RCC 7860 (cell line): Measurements from ENCODE around the gene IL20.
"Not testable (repeated sequence)": the region's sequence is repeated elsewhere in the genome, so short reads cannot be mapped to it uniquely, and the experiment has no call there.

Source experiments
- DNase-seq: peaks from one replicate; pipeline ENCODE4 v3.0.0-alpha.2; 2015; ENCODE audit warnings: low spot score
- FAIRE-seq: peaks from 2 replicates; lab custom pipeline; 2012; peaks lifted over from hg19 to GRCh38; lab: Jason Lieb, UNC

Gene IL20

GRCh38 chr1:206841609-206842323, 23.7 kb upstream of the IL20 start:
- FAIRE-seq, result no peak

DNA sequence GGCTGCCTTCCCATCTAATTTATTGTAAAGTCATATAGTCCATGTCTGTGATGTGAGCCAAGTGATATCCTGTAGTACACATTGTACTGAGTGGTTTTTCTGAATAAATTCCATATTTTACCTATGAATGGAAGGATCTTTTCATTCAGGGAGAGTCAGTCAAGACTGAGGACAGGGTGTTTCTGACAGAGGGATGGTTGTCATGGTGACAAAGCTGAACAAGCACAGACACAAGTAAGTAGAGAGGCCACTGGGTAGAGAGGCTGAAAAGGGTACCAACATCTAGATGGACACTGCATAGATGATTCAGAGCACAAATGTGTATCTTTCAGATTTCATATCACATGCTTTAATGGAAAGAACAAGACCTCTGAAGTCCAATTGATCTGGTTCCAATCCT, 22.6 kb upstream of the IL20 start:
- DNase-seq (no peak), FAIRE-seq (no peak)

More at GRCh38 chr1:206841609-206842323, 23.7 kb upstream of the IL20 start:
- DNase-seq, result no peak

GRCh38 chr1:206843626-206844025, 21.8 kb upstream of the IL20 start:
- DNase-seq, result no peak
- no peak for FAIRE-seq

DNA sequence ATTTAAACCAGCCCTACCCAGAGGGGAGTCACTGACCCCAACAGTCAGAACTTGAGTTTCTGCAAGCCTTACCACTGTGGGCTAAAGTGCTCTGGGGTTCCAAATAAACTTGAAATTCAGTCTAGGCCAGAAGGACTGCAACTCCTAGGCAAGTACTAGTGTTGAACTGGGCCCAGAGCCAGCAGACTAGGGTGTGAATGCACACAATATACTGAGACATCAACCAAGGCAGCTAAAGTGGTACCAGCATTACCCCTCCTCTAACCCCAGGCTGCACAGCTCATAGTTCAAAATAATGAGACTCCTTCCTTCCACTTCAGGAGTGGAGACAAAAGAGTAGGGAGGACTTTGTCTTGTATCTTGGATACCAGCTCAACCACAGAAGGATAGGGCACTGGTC, 18.9 kb upstream of the IL20 start:
- no peak for FAIRE-seq
- DNase-seq, result no peak

DNA sequence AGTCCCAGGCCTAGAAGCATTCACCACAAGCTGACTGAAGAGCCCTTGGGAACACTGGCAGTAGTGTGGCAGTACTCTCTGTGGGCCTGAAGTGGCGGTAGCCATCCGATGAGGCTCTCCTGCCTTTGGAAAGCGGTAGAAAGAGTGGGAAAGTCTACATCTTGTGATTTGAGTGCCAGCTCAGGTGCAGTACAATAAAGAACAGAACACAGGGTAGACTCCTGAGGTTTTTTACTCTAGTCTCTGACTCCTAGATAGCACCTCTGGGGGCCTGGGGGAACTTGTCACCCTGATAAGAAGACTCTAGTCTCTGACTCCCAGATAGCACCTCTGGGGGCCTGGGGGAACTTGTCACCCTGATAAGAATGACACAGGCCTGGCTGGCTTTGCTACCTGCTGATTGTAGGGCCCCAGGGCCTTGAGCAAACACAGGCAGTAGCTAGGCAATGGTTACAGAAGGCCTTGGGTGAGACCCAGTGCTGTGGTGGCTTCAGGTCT, 18.0 kb upstream of the IL20 start:
- FAIRE-seq (no peak), DNase-seq (no peak)

DNA sequence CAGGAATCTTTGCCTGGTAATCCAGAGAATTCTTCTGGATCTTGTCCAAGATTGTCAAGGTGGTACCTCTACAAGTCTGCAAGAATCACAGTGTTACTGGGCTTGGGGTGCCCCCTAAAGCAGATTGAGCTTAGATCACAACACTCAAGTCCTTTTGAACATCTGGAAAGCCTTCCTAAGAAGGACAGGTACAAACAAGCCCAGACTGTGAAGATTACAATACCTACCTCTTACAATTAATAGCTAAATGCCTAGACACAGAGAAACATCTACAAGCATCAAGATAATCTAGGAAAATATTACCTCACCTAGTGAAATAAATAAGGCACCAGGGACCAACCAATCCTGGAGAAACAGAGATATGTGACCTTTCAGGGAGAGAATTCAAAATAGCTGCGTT, 17.5 kb upstream of the IL20 start:
- DNase-seq, result no peak
- FAIRE-seq, result no peak

GRCh38 chr1:206850401-206850800, 15.0 kb upstream of the IL20 start:
- FAIRE-seq, result no peak

DNA sequence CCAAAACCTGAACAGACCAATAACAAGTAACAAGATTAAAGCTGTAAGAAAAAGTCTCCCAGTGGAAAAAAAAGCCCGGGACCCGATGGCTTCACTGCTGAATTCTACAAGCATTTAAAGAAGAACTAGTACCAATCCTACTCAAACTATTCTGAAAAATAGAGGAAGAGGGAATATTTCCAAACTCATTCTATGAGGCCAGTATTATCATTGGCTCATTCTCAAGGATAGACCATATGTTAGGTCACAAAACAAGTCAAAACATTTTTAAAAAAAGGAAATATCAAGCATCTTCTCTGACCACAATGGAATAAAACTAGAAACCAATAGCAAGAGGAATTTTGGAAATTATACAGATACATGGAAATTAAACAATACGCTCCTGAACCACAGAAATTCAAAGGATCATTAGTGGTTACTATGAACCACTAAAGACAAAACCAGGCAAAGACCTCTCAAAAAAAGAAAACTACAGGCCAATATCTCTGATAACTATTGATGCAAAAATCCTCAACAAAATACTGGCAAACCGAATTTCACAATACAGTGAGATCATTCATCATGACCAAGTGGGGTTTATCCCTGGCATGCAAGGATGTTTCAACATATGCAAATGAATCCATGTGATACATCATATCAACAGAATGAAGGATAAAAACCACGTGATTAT, 13.9 kb upstream of the IL20 start:
- DNase-seq, result no peak
- no peak for FAIRE-seq

More at GRCh38 chr1:206850401-206850800, 15.0 kb upstream of the IL20 start:
- no peak for DNase-seq

GRCh38 chr1:206852662-206853061, 12.8 kb upstream of the IL20 start:
- FAIRE-seq, DNase-seq: not testable (repeated sequence)

- not testable (repeated sequence) for FAIRE-seq
Measured at GRCh38 chr1:206853696-206854095, 11.7 kb upstream of the IL20 start.

DNA sequence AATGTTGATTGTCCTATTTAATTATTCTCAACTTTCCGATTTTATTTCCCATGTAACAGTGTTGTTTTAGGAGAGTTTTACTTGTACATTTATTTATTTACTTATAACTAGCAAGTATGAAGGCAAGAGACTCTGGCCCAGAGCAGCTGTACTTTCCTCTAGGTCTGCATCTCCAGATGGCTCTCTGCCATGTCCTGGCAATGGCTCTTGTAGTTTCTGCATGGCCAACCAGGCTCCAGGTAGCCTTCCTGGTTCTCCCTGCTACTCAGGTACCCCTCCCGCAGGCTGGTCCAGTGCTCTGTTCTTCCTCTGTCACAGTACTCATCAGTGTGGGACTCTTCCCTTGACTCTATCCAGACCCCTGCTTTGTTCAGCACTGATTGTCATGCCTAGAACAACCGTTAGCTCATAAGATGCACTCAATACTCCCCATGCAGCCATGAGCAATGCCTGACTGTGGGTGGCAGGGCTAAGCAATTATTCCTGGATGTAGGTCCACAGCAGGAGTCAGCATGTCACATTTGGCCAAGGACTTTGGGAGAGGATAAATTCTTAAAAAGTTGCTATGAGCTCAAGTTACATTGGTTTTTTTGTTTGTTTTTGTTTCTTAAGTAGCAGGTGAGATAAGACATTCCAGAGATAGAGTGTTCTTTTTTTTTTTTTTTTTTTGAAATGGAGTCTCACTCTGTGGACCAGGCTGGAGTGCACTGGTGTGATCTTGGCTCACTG, 10.9 kb upstream of the IL20 start:
- no peak for FAIRE-seq

More at GRCh38 chr1:206853696-206854095, 11.7 kb upstream of the IL20 start:
- not testable (repeated sequence) for DNase-seq

GRCh38 chr1:206855859-206856258, 9.6 kb upstream of the IL20 start:
- no peak for DNase-seq
- FAIRE-seq, result no peak

More for the DNA sequence above, 10.9 kb upstream of the IL20 start:
- no peak for DNase-seq

DNA sequence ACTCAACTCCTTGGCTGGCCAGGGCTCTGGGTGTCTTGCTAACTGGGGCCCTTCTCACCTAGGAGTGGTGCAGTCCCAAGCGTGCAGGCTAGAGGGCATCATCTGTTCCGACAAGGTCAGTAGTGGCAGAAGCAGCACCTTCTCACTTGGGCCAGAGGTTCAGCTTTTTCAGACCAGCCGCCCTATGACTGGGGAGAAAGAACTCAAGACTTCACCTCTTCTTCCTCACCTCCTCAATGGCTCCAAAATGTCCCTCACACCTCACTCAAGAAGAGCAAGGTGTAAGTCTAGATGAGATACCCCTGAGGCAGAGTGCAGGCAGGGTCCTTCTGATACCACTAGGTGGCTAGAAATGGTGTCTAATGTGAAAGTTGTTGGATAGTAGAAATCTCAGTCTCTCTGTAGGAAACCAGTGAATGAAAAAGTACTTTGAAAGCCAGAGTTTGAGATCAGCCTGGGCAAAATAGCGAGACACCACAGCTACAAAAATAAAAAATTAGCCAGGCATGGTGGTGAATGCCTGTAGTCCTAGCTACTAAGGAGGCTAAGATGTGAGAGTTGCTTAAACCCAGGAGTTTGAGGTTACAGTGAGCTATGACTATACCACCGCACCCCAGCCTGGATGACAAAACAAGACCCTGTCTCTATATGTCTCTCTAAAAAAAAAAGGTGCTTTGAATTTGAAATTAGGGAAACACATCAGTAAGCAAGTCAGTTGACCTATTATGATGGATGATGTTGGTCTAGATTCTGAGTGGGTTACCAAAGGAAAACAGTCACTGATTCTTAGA, 8.6 kb upstream of the IL20 start:
- no peak for FAIRE-seq

DNA sequence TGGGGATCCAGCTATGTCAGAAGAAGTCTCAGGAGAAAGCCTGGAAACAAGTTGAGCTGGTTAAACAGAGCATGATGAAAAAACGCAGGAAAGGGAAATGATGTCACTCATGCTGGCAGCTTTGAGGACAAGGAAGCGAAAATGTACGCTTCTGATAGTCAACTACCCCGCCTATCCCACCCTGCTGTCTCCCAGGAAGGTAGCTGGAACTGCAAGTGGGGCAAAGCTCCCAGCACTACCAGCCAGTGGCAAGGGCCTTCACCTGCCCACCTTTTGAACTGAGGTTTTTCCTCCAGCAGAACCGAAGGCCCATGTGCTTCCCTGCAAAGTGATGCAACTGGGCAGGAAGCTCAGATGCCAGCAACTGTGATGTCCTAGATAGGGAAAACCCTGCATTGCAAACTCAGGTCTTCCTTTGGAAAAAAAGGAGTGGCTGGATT, 6.3 kb upstream of the IL20 start:
- DNase-seq, result no peak
- FAIRE-seq, result no peak

More for the DNA sequence above, 8.6 kb upstream of the IL20 start:
- no peak for DNase-seq

- DNase-seq (no peak), FAIRE-seq (no peak)
Measured at GRCh38 chr1:206860165-206860564, 5.3 kb upstream of the IL20 start.

GRCh38 chr1:206863266-206863665, 2.2 kb upstream of the IL20 start:
- FAIRE-seq, result no peak

DNA sequence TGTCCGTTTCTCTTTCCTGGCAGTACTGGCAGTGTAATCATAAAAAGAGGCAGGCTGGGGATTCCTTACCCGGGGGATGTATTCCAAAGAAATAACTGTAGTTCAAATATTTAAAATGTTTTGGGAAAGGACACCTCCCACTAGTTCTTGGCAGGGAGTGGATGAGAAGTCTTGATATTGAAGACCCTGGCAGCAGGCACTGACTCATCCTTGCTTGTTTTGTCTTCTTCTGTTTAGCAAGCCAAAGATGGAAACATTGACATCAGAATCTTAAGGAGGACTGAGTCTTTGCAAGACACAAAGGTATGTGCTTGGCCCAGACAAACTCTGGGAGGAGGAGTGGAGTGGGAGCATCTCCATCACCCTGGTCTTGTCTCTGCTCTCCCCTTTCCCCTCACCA, 639 bp downstream of the IL20 start:
- FAIRE-seq, result no peak
- no peak for DNase-seq

More at GRCh38 chr1:206863266-206863665, 2.2 kb upstream of the IL20 start:
- no peak for DNase-seq

DNA sequence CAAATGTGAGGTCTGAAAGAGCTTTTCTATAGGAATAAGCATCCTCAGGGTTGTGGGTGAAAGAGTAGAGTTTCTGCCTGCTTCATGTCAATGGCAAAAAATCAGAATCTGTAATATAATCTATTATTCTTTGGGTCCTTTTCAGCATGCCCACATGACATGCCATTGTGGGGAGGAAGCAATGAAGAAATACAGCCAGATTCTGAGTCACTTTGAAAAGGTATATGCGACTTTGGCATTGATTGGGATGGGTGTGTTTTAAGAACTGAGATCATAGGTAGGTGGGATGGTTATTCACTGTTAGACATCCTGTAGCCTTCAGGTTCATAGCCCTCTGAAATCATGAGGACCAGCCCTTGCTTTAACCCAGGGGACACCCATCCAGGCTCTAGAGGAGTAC, 1.8 kb downstream of the IL20 start:
- DNase-seq (no peak), FAIRE-seq (no peak)

DNA sequence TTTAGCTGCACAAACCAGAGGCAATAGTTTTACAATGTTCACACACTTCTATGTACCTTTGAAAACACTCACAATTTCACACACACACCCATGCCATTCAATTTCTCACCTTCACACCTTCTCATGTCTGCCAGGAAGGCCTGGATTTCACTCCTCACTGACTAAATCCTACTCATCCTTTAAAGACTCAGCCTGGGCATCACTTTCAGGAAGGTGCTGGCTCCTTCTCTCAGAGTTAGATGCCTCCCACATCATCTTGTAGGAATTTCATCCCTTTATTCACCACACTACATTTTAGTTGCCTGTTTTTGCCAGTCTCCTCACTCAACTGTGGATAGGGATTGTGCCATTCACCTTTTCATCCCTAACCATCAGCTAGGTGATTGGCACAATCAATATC, 2.3 kb downstream of the IL20 start:
- no peak for DNase-seq
- FAIRE-seq, result no peak

DNA sequence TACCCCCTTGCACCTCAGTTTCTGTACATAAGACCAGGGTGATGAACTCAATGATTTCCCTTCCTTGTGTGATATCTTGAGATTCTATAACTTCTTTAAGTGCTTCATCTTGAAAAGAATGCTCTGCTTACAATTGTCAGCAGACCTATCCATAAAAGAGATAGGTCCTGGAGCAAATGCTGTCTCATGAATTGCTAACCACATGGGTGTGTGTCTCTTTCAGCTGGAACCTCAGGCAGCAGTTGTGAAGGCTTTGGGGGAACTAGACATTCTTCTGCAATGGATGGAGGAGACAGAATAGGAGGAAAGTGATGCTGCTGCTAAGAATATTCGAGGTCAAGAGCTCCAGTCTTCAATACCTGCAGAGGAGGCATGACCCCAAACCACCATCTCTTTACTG, 2.8 kb downstream of the IL20 start:
- no peak for DNase-seq
- FAIRE-seq, result no peak

GRCh38 chr1:206872139-206872538, 6.7 kb downstream of the IL20 start:
- DNase-seq (no peak), FAIRE-seq (no peak)
